Measurements from ENCODE around the gene POU4F2.
A peak's percentile ranks its signal among the peaks of the same experiment; 100 is the strongest.

POU4F2 gene, protein sequence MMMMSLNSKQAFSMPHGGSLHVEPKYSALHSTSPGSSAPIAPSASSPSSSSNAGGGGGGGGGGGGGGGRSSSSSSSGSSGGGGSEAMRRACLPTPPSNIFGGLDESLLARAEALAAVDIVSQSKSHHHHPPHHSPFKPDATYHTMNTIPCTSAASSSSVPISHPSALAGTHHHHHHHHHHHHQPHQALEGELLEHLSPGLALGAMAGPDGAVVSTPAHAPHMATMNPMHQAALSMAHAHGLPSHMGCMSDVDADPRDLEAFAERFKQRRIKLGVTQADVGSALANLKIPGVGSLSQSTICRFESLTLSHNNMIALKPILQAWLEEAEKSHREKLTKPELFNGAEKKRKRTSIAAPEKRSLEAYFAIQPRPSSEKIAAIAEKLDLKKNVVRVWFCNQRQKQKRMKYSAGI

GRCh38 chr4:146638786-146639505 lies at the start of gene POU4F2:
TSS of gene POU4F2 (plus strand) at chr4:146638893. CDS start at chr4:146639141, 248 bp downstream.
- H3K36me3 ChIP-seq: peaks cover 30% of the 10 kb centered on the region
- H3K27ac ChIP-seq: peak within 1 kb of the TSS; percentile 71
- no peaks in the 10 kb centered on the region for H3K9me3 ChIP-seq (ENCODE audit: severe bottlenecking)
- peak; percentile 70 for DNase-seq
- no peak for TF ChIP-seq CTCF (IDR thresholded peaks at IDR 0.05; ENCODE audit: low read depth, low read length)
- no peaks in the 10 kb centered on the region for H3K27me3 ChIP-seq (ENCODE audit: insufficient read depth, low read depth, severe bottlenecking)
- H3K4me3 ChIP-seq (ENCODE audit: low read depth, low read length): peak within 1 kb of the TSS; percentile 89

DNA sequence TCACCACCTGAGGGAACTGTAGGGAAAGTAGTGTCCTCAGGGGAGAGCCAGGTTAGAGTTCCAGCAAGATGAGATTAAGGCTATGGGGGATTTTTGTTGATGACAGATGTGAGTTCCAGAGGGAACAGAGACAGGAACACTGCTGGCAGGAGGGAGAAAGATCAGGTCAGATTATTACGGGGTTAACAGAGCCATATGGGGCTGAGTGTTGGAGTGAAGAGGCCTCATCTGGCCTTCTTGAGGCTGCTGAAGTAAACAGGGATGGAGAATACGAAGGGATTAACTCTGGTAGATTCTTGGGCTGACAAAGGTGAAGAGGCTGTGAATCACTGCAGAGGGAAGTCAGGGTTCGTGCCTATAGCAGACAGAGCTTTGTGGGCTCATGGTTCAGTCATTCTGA lies 47.9 kb upstream of the POU4F2 start:
- peak overlapping the region; percentile 63 for H3K27ac ChIP-seq
- no peak for TF ChIP-seq CTCF (IDR thresholded peaks at IDR 0.05; ENCODE audit: low read depth, low read length)
- no peaks in the 10 kb centered on the region for H3K27me3 ChIP-seq (ENCODE audit: insufficient read depth, low read depth, severe bottlenecking)
- no peak overlapping the region for H3K4me3 ChIP-seq (ENCODE audit: low read depth, low read length)
- H3K36me3 ChIP-seq: no peaks in the 10 kb centered on the region
- DNase-seq: peak; percentile 80
- H3K9me3 ChIP-seq (ENCODE audit: severe bottlenecking): peaks cover 4% of the 10 kb centered on the region

- no peak for DNase-seq
- Histone ChIP-seq H3K27ac (no peak overlapping the region), H3K36me3 (no peaks in the 10 kb centered on the region)
These were observed 46.7 kb upstream of the POU4F2 start for GRCh38 chr4:146592019-146592418.

DNA sequence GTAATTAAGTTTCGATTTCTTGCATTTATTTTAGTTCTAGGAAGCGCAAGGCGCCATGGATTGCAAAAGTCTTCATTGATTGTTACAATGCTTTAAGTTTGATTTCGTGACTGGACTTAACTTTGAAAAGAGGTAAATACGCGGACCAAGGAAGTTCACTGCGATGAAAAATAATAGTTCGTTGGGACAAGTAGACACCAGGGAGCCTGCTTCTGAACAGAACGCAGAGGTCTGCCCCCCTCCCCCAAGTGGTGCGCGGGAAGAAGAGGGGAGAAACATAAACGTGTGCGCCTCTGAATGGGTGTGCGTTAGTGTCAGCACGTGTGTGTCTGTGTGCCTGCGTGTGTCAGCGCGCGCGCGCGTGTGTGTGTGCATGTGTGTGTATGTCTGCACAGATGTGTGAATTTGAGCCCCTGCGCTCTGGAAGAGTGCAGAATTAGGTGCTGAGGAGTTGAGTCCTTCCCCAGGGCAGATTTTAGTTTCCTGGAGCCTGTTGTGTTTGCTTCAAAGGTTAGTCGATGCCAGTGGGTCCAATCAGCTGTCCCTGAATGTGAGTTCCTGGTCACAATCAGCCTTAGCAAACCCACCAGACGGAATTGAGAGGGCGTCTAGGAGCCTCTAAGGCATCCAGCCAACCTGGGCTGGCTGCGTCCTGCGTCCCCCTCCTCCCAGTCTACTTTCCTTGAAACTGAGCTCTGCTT lies 5.8 kb upstream of the POU4F2 start:
- Histone ChIP-seq H3K9me3 (ENCODE audit: severe bottlenecking) (no peaks in the 10 kb centered on the region), H3K36me3 (no peaks in the 10 kb centered on the region), H3K27me3 (ENCODE audit: insufficient read depth, low read depth, severe bottlenecking) (no peaks in the 10 kb centered on the region), H3K4me3 (ENCODE audit: low read depth, low read length) (no peak overlapping the region), H3K27ac (no peak overlapping the region)
- no peak for DNase-seq
- TF ChIP-seq CTCF (IDR thresholded peaks at IDR 0.05; ENCODE audit: low read depth, low read length): no peak

More at GRCh38 chr4:146592019-146592418, 46.7 kb upstream of the POU4F2 start:
- no peaks in the 10 kb centered on the region for H3K27me3 ChIP-seq (ENCODE audit: insufficient read depth, low read depth, severe bottlenecking)
- no peak for TF ChIP-seq CTCF (IDR thresholded peaks at IDR 0.05; ENCODE audit: low read depth, low read length)
- no peak overlapping the region for H3K4me3 ChIP-seq (ENCODE audit: low read depth, low read length)
- H3K9me3 ChIP-seq (ENCODE audit: severe bottlenecking): peaks cover 4% of the 10 kb centered on the region

GRCh38 chr4:146633471-146633800 lies 5.3 kb upstream of the POU4F2 start:
- H3K27ac ChIP-seq: no peak overlapping the region
- TF ChIP-seq CTCF (IDR thresholded peaks at IDR 0.05; ENCODE audit: low read depth, low read length): no peak
- no peak for DNase-seq
- no peaks in the 10 kb centered on the region for H3K9me3 ChIP-seq (ENCODE audit: severe bottlenecking)
- H3K36me3 ChIP-seq: peaks cover 3% of the 10 kb centered on the region; the same call in 1 of the 2 replicates
- H3K27me3 ChIP-seq (ENCODE audit: insufficient read depth, low read depth, severe bottlenecking): no peaks in the 10 kb centered on the region
- no peak overlapping the region for H3K4me3 ChIP-seq (ENCODE audit: low read depth, low read length)

Measured in WERI-Rb-1 (cell line).